ENCODE results near the gene MIGA1.
A peak's percentile ranks its signal among the peaks of the same experiment; 100 is the strongest.
"Not testable (repeated sequence)": the region's sequence is repeated elsewhere in the genome, so short reads cannot be mapped to it uniquely, and the experiment has no call there.

The MIGA1 gene

GRCh38 chr1:77779529-77780281 lies at the start of gene MIGA1:
Gene MIGA1 (plus strand): TSS chr1:77779649. CDS start chr1:77783253, 3,604 bp downstream.
- DNase-seq (ENCODE audit: low read depth in 3 of 3), result peak; percentile 56 to 84 (median 72)

GRCh38 chr1:77732090-77732489 lies 47.4 kb upstream of the MIGA1 start:
- no peak for DNase-seq (ENCODE audit: low read depth in 3 of 3)

GRCh38 chr1:77739235-77739634 lies 40.2 kb upstream of the MIGA1 start:
- no peak for DNase-seq (ENCODE audit: low read depth in 3 of 3)

- DNase-seq (ENCODE audit: low read depth in 3 of 3), result no peak
These were observed 38.1 kb upstream of the MIGA1 start for GRCh38 chr1:77741316-77741715.

- DNase-seq (ENCODE audit: low read depth in 3 of 3), result no peak
These were observed 37.4 kb upstream of the MIGA1 start for GRCh38 chr1:77742011-77742555.

GRCh38 chr1:77744576-77744975 lies 34.9 kb upstream of the MIGA1 start:
- DNase-seq (ENCODE audit: low read depth in 3 of 3), result no peak

GRCh38 chr1:77749489-77749888 lies 30.0 kb upstream of the MIGA1 start:
- not testable (repeated sequence) for DNase-seq (ENCODE audit: low read depth in 3 of 3)

- no peak for DNase-seq (ENCODE audit: low read depth in 3 of 3)
These were observed 23.2 kb upstream of the MIGA1 start for GRCh38 chr1:77756052-77756754.

- DNase-seq (ENCODE audit: low read depth in 3 of 3), result no peak
These were observed 22.3 kb upstream of the MIGA1 start for GRCh38 chr1:77757066-77757584.

- no peak for DNase-seq (ENCODE audit: low read depth in 3 of 3)
These were observed 21.8 kb upstream of the MIGA1 start for GRCh38 chr1:77757603-77758002.

GRCh38 chr1:77759071-77760028 lies 20.1 kb upstream of the MIGA1 start, which contains the start of gene USP33:
Gene USP33 (minus strand): TSS chr1:77759852. CDS start chr1:77741697, 18,155 bp downstream.
- DNase-seq (ENCODE audit: low read depth in 3 of 3), result peak; percentile 83 to 84 (median 84)

- no peak for DNase-seq (ENCODE audit: low read depth in 3 of 3)
These were observed 17.4 kb upstream of the MIGA1 start for GRCh38 chr1:77762072-77762476.

- no peak for DNase-seq (ENCODE audit: low read depth in 3 of 3)
These were observed 11.4 kb upstream of the MIGA1 start for GRCh38 chr1:77768006-77768405.

- no peak for DNase-seq (ENCODE audit: low read depth in 3 of 3)
These were observed 3.3 kb upstream of the MIGA1 start for GRCh38 chr1:77776007-77776700.

- no peak for DNase-seq (ENCODE audit: low read depth in 3 of 3)
These were observed 2.2 kb downstream of the MIGA1 start for GRCh38 chr1:77781683-77782082.

- no peak for DNase-seq (ENCODE audit: low read depth in 3 of 3)
These were observed 3.7 kb downstream of the MIGA1 start for GRCh38 chr1:77783141-77783540.

- not testable (repeated sequence) for DNase-seq (ENCODE audit: low read depth in 3 of 3)
These were observed 6.8 kb downstream of the MIGA1 start for GRCh38 chr1:77786093-77786741.

- DNase-seq (ENCODE audit: low read depth in 3 of 3), result no peak
These were observed 15.1 kb downstream of the MIGA1 start for GRCh38 chr1:77794550-77794949.

GRCh38 chr1:77796695-77797405 lies 17.4 kb downstream of the MIGA1 start:
- no peak for DNase-seq (ENCODE audit: low read depth in 3 of 3)

GRCh38 chr1:77797991-77798390 lies 18.5 kb downstream of the MIGA1 start:
- DNase-seq (ENCODE audit: low read depth in 3 of 3), result no peak
